Natural killer cell (primary cell): Measurements from ENCODE around the gene SASS6. TPM values are rescaled to one million over a fixed set of nuclear protein-coding genes. Genes with fewer than 3 reads are reported as not detected.

ENCODE experiments used
- ATAC-seq, 3 donors: fragments of 150-1000 bp in 2 of 3; fragments of 200-7000 bp in 1 of 3; cut with Tn5 transposase; 1 replicate in 1 of 3; 2 replicates in 2 of 3; pipeline ENCODE4 v1.10.0; 2021; ENCODE audit warnings: mild to moderate bottlenecking in 2 of 3, moderate library complexity in 2 of 3
- DNase-seq, 2 donors: peaks; one replicate each; pipeline versions ENCODE4 v3.0.0 to v3.0.0-alpha.2; 2013 to 2021; ENCODE audit warnings: mixed read lengths in 1 of 2
- H3K27ac ChIP-seq: one replicate; pipeline ENCODE4 v1.5.1; 2013; ENCODE audit warnings: mild to moderate bottlenecking, low read length
- H3K27me3 ChIP-seq: one replicate; pipeline ENCODE4 v1.6.1; 2013; ENCODE audit warnings: low read length; ENCODE audit not compliant: control insufficient read depth, insufficient read depth
- H3K36me3 ChIP-seq: one replicate; pipeline ENCODE4 v1.6.1; 2013; ENCODE audit warnings: low read length; ENCODE audit not compliant: control insufficient read depth, insufficient read depth
- H3K4me1 ChIP-seq: one replicate; pipeline ENCODE4 v1.6.1; 2013; ENCODE audit warnings: low read length; ENCODE audit not compliant: control insufficient read depth, insufficient read depth
- H3K4me3 ChIP-seq: one replicate; pipeline ENCODE4 v1.5.1; 2013; ENCODE audit warnings: low read length
- H3K9me3 ChIP-seq: one replicate; pipeline ENCODE4 v1.6.1; 2013; ENCODE audit warnings: low read length; ENCODE audit not compliant: control insufficient read depth, insufficient read depth
- H3K27ac Mint-ChIP-seq, 2 donors: one replicate each; pipeline ENCODE4 v1.8.0; 2022; ENCODE audit warnings: mild to moderate bottlenecking in 2 of 2, mixed read lengths in 2 of 2, moderate library complexity in 1 of 2
- H3K27me3 Mint-ChIP-seq, 2 donors: one replicate each; pipeline ENCODE4 v1.8.0; 2022; ENCODE audit warnings: low read depth in 2 of 2, mixed read lengths in 2 of 2
- H3K36me3 Mint-ChIP-seq: one replicate; pipeline ENCODE4 v1.8.0; 2022; ENCODE audit warnings: mixed read lengths
- H3K4me1 Mint-ChIP-seq, 2 donors: one replicate each; pipeline ENCODE4 v1.8.0; 2022; ENCODE audit warnings: mixed read lengths in 2 of 2
- H3K4me3 Mint-ChIP-seq: one replicate; pipeline ENCODE4 v1.8.0; 2022; ENCODE audit warnings: mild to moderate bottlenecking, moderate library complexity, mixed read lengths
- H3K9me3 Mint-ChIP-seq, 2 donors: one replicate each; pipeline ENCODE4 v1.8.0; 2022; ENCODE audit warnings: mixed read lengths in 2 of 2
- CTCF ChIP-seq: fragments of 200-600 bp; IDR thresholded peaks from one replicate; pipeline ENCODE4 v1.8.0; 2022; ENCODE audit warnings: antibody characterized with exemption
- WGBS: methylation state at CpG from one replicate; pipeline ENCODE4 v1.1.7; 2013; ENCODE audit warnings: missing lambda C conversion rate; ENCODE audit not compliant: insufficient coverage; 5-methylcytosine and 5-hydroxymethylcytosine counted together
- intact Hi-C: fragments of 100-400 bp; cut with micrococcal nuclease; formaldehyde crosslinking; loops from one replicate; pipeline ENCODE4 v1.14.2; 2022
- total RNA-seq, 4 donors: library from RNA; stranded (reverse); fragments of 120-200 nt in 1 of 4; gene quantifications; one replicate each; pipeline versions ENCODE4 v1.2.3 to v1.2.4, GENCODE V29; 2013 to 2022

Gene SASS6
- total RNA-seq, 3 donors from 2014 or later (not counting 1 experiment from before 2014, with no cell fraction given) = 5.3 to 6.2 (median 5.6) TPM

- Histone ChIP-seq H3K27ac (no peak overlapping the region), H3K27me3 (no peaks in the 10 kb centered on the region), H3K4me1 (no peaks in the 10 kb centered on the region), H3K36me3 (peaks cover 69% of the 10 kb centered on the region), H3K9me3 (no peaks in the 10 kb centered on the region), H3K4me3 (no peak overlapping the region)
- Mint-ChIP-seq H3K4me1 (peaks cover 0 to 18% of the 10 kb centered on the region in 2 donors), H3K27ac (peak overlapping the region in 1 of 2 donors; percentile 51), H3K4me3 (no peak overlapping the region), H3K9me3 (no peaks in the 10 kb centered on the region), H3K27me3 (no peaks in the 10 kb centered on the region), H3K36me3 (peaks cover 24% of the 10 kb centered on the region)
- no peak for TF ChIP-seq CTCF
- DNase-seq (no peak), ATAC-seq (no peak)
- intact Hi-C loops = no loop called here
- no CpG with 5 or more reads among the region's 2 CpGs for WGBS
Measured at GRCh38 chr1:100076319-100076718, 56.4 kb downstream of the SASS6 start.

GRCh38 chr1:100075773-100076172 lies 57.0 kb downstream of the SASS6 start:
- TF ChIP-seq CTCF = no peak
- H3K27ac ChIP-seq = no peak overlapping the region
- intact Hi-C loops = no loop called here
- no peaks in the 10 kb centered on the region for H3K4me1 ChIP-seq
- no peaks in the 10 kb centered on the region for H3K9me3 ChIP-seq
- H3K36me3 ChIP-seq = peaks cover 67% of the 10 kb centered on the region
- DNase-seq = no peak
- peaks cover 25% of the 10 kb centered on the region for H3K36me3 Mint-ChIP-seq
- H3K9me3 Mint-ChIP-seq = no peaks in the 10 kb centered on the region
- H3K27ac Mint-ChIP-seq = no peak overlapping the region
- no peak overlapping the region for H3K4me3 Mint-ChIP-seq
- no peaks in the 10 kb centered on the region for H3K27me3 Mint-ChIP-seq
- peaks cover 3 to 19% of the 10 kb centered on the region in 2 donors for H3K4me1 Mint-ChIP-seq
- no peak overlapping the region for H3K4me3 ChIP-seq
- H3K27me3 ChIP-seq = no peaks in the 10 kb centered on the region
- WGBS = 94% methylated on average over 3 of the region's 3 CpGs
- no peak for ATAC-seq

GRCh38 chr1:100074604-100075395 lies 57.9 kb downstream of the SASS6 start:
- peak overlapping the region in 1 of 2 donors; percentile 27 for H3K27ac Mint-ChIP-seq
- no peak overlapping the region for H3K4me3 Mint-ChIP-seq
- ATAC-seq (no peak), DNase-seq (no peak)
- peaks cover 25% of the 10 kb centered on the region for H3K36me3 Mint-ChIP-seq
- no peaks in the 10 kb centered on the region for H3K9me3 Mint-ChIP-seq
- TF ChIP-seq CTCF = no peak
- intact Hi-C loops = no loop called here
- H3K27ac ChIP-seq = no peak overlapping the region
- 96% methylated on average over 9 of the region's 11 CpGs for WGBS
- H3K9me3 ChIP-seq = no peaks in the 10 kb centered on the region
- H3K4me3 ChIP-seq = no peak overlapping the region
- H3K27me3 Mint-ChIP-seq = no peaks in the 10 kb centered on the region
- H3K4me1 Mint-ChIP-seq = peaks cover 13 to 29% of the 10 kb centered on the region in 2 donors
- H3K4me1 ChIP-seq = no peaks in the 10 kb centered on the region
- no peaks in the 10 kb centered on the region for H3K27me3 ChIP-seq
- peaks cover 64% of the 10 kb centered on the region for H3K36me3 ChIP-seq
